Endothelial cell of umbilical vein (primary cell): ENCODE data around the gene SLC6A2. TPM values are rescaled to one million over a fixed set of nuclear protein-coding genes. Genes with fewer than 3 reads are reported as not detected.
A peak's percentile ranks its signal among the peaks of the same experiment; 100 is the strongest.

ENCODE experiments used
- Bru-seq: library from RNA; stranded (reverse); fragments of 400-500 nt; gene quantifications from one replicate; lab custom pipeline; 2021; lab: Mats Ljungman, UMichigan
- BruChase-seq, 2 experiments: library from RNA; stranded (reverse); fragments of 400-500 nt; gene quantifications; one replicate each; lab custom pipeline; 2021; lab: Mats Ljungman, UMichigan
- BruUV-seq: library from RNA; stranded (reverse); fragments of 400-500 nt; replicated peaks from 2 replicates; lab custom pipeline; 2021; lab: Mats Ljungman, UMichigan
- CTCF ChIA-PET: fragments of 300-600, 350-600 bp; sonication (Branson Sonifier 250); formaldehyde crosslinking; loops from one replicate; lab custom pipeline; 2021; ENCODE audit warnings: antibody characterized with exemption, inconsistent platforms; lab: Charles Lee
- POLR2A ChIA-PET: fragments of 300-600, 350-600 bp; sonication (Branson Sonifier 250); formaldehyde crosslinking; loops from one replicate; lab custom pipeline; 2021; ENCODE audit warnings: antibody characterized with exemption, inconsistent platforms; lab: Charles Lee
- DNase-seq: peaks from one replicate; pipeline ENCODE4 v3.0.0-alpha.2; 2011; ENCODE audit warnings: low read depth, low spot score
- FAIRE-seq: peaks from 2 replicates; lab custom pipeline; 2011; peaks lifted over from hg19 to GRCh38; lab: Jason Lieb, UNC
- H2AFZ ChIP-seq: 2 replicates; pipeline ENCODE4 v1.6.0; 2012; ENCODE audit warnings: low read depth, low read length, control low read depth, inconsistent platforms
- H3K27ac ChIP-seq: 2 replicates; pipeline ENCODE4 v1.5.1; 2011; ENCODE audit warnings: low read depth, mild to moderate bottlenecking, control low read depth, low read length, moderate library complexity; ENCODE audit not compliant: insufficient read depth
- H3K27me3 ChIP-seq, 2 experiments: 2 replicates each; pipeline versions ENCODE4 v1.6.0 to v1.6.1; 2011; ENCODE audit warnings: low read length in 2 of 2, mixed read lengths in 1 of 2; ENCODE audit not compliant: control insufficient read depth in 2 of 2, insufficient read depth in 2 of 2
- H3K36me3 ChIP-seq, 2 experiments: 2 replicates in 1 of 2; 3 replicates in 1 of 2; pipeline ENCODE4 v1.5.1; 2011; ENCODE audit warnings: low read length in 2 of 2, mild to moderate bottlenecking in 1 of 2, moderate library complexity in 1 of 2; ENCODE audit not compliant: control insufficient read depth in 2 of 2, insufficient read depth in 2 of 2; ENCODE audit errors: extremely low read depth in 1 of 2
- H3K4me1 ChIP-seq: 3 replicates; pipeline ENCODE4 v1.5.1; 2011; ENCODE audit warnings: mild to moderate bottlenecking, low read length; ENCODE audit not compliant: control insufficient read depth, insufficient read depth; ENCODE audit errors: extremely low read depth
- H3K4me2 ChIP-seq: 2 replicates; pipeline ENCODE4 v1.6.1; 2011; ENCODE audit warnings: low read length, control low read depth, mixed read lengths; ENCODE audit not compliant: insufficient read depth
- H3K4me3 ChIP-seq, 3 experiments: fragments of 200-600 bp in 1 of 3; sonication (generic), shearing (Covaris generic) in 1 of 3; replicated peaks in 1 of 3; 2 replicates each; pipeline ENCODE4 v1.5.1; 2011 to 2016; ENCODE audit warnings: control low read depth in 3 of 3, low read length in 3 of 3, mild to moderate bottlenecking in 2 of 3, inconsistent platforms in 1 of 3, low read depth in 1 of 3, moderate library complexity in 1 of 3; ENCODE audit not compliant: insufficient read depth in 1 of 3
- H3K79me2 ChIP-seq: 2 replicates; pipeline ENCODE4 v1.6.0; 2012; ENCODE audit warnings: low read length, inconsistent platforms; ENCODE audit not compliant: control insufficient read depth, insufficient read depth
- H3K9ac ChIP-seq: replicated peaks from 2 replicates; pipeline ENCODE3; 2011; ENCODE audit warnings: low read length, control low read depth; ENCODE audit not compliant: insufficient read depth; ENCODE audit errors: extremely low read depth
- H3K9me1 ChIP-seq: replicated peaks from 3 replicates; pipeline ENCODE4 v1.6.0; 2011; ENCODE audit warnings: mild to moderate bottlenecking, low read length; ENCODE audit not compliant: control insufficient read depth, insufficient read depth; ENCODE audit errors: extremely low read depth
- H3K9me3 ChIP-seq: replicated peaks from 2 replicates; pipeline ENCODE4 v1.5.1; 2012; ENCODE audit warnings: low read length, inconsistent platforms; ENCODE audit not compliant: control insufficient read depth, insufficient read depth
- H4K20me1 ChIP-seq: replicated peaks from 2 replicates; pipeline ENCODE3; 2011; ENCODE audit warnings: mild to moderate bottlenecking, low read length; ENCODE audit not compliant: control insufficient read depth, insufficient read depth; ENCODE audit errors: extremely low read depth
- EZH2 ChIP-seq: IDR thresholded peaks from 2 replicates; pipeline ENCODE4 v1.6.1; 2012; ENCODE audit warnings: borderline replicate concordance, low read depth, mild to moderate bottlenecking, moderate library complexity, low read length, inconsistent platforms; ENCODE audit not compliant: severe bottlenecking
- POLR2AphosphoS5 ChIP-seq: IDR thresholded peaks from 2 replicates; pipeline ENCODE4 v1.6.1; 2012; ENCODE audit warnings: low read depth, mild to moderate bottlenecking, control low read depth, low read length, moderate library complexity; ENCODE audit not compliant: insufficient read depth
- dilution Hi-C: fragments of 300-500 bp; cut with MboI; formaldehyde crosslinking; loops from one replicate; pipeline ENCODE4 v1.15.0; 2019; ENCODE audit warnings: low sequenced_read_pairs; ENCODE audit not compliant: extremely low pct_ligation_motif_present
- intact Hi-C: fragments of 100-400 bp; cut with micrococcal nuclease; formaldehyde crosslinking; loops from one replicate; pipeline ENCODE4 v1.10.0; 2022
- long read RNA-seq: library from polyadenylated mRNA; stranded (forward); transcript quantifications from one replicate; pipeline ENCODE4 v2.0.0, GENCODE V29; 2021
- polyA minus RNA-seq, 3 experiments: library from RNA; depleted of rRNA, polyadenylated mRNA; stranded (reverse); fragments of >200 nt; gene quantifications; 1 replicate in 1 of 3; 2 replicates in 2 of 3; pipeline ENCODE4 v1.2.3, GENCODE V29; 2011
- polyA plus RNA-seq, 4 experiments: library from polyadenylated mRNA; depleted of rRNA in 3 of 4; stranded (reverse) in 3 of 4; unstranded in 1 of 4; fragments of >200 nt; gene quantifications; 2 replicates each; pipeline versions ENCODE4 v1.2.1 to v1.2.3, GENCODE V29; 2011 to 2012; ENCODE audit warnings: missing spikeins in 1 of 4
- total RNA-seq: library from RNA; stranded (reverse); gene quantifications from 2 replicates; pipeline ENCODE4 v1.2.3, GENCODE V29; 2021
- TF ChIP-seq, protein P1 (sequence below), 2 donors: IDR thresholded peaks; 1 replicate in 1 of 2; 2 replicates in 1 of 2; pipeline ENCODE4 v1.5.1; 2011; ENCODE audit warnings: low read length in 2 of 2, mild to moderate bottlenecking in 2 of 2, moderate library complexity in 2 of 2, control low read depth in 1 of 2, inconsistent platforms in 1 of 2, low read depth in 1 of 2; ENCODE audit not compliant: insufficient read depth in 1 of 2; ENCODE audit errors: extremely low read depth in 1 of 2

SLC6A2 gene
- total RNA-seq (not detected in 2 replicates), polyA plus RNA-seq (not detected in 2 replicates), polyA minus RNA-seq (not detected in 2 replicates), Bru-seq, nascent RNA (not detected), BruChase-seq, experiment 1, labeled RNA remaining after a 6-hour chase (not detected), BruChase-seq, experiment 2, labeled RNA remaining after a 2-hour chase (not detected)
- not detected in 2 replicates for polyA plus RNA-seq (2011; cell fraction: cytosol; rRNA removed)
- not detected in 2 replicates for polyA plus RNA-seq (2011; cell fraction: nucleus; rRNA removed)
- polyA plus RNA-seq (2012) = not detected in 2 replicates
- not detected for polyA minus RNA-seq (2011; cell fraction: cytosol; rRNA and poly(A)+ RNA removed)
- polyA minus RNA-seq (2011; cell fraction: nucleus; rRNA and poly(A)+ RNA removed) = not detected in 2 replicates
- long read RNA-seq = 0 reads

DNA sequence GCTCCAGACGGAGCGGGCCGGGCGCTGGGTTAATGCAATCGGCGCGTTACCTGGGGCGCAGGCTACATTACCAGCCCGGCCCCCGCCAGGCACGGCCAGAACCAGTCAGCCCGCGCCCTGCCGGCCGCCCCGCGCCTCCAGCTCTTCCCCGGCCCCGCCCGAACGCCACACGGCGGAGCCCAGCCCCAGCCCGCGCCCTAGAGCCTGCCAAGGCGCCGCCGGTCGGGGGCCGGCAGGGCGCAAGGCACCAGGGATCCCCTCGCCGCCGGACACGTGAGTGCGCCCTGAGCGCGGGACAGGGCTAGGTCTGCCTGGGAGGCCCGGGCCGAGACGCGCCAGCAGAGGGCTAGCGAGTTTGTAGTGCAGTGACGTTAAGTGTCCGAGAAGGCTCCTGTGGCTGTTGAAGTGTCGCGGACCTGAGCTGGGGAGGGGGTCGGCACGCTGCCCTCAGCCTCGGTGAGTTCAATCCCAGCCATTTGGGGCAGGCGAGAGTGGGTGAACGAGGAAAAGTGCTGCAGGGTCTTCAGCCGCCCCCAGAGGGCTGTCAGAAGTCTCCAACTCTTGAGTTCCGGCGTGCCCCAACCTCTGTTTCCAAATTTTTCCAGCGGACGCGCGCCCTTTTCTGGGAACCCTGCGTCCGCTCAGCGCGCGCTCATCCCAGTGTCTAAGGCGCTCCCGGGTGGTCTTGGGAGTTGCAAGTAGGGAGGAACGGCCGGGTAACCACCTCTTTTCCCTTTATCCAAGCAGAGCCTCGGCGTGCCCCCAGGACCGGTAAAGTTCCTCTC is at the start of gene SLC6A2:
TSS of gene SLC6A2 (plus strand) at position 92 of the 785 bp plus-strand sequence. CDS start 707 bp downstream, outside the sequence.
- H3K4me2 ChIP-seq = no peak within 1 kb of the TSS
- H3K9ac ChIP-seq = no peak within 1 kb of the TSS
- dilution Hi-C loops = no loop called here
- H4K20me1 ChIP-seq = no peaks in the 10 kb centered on the region
- no peak for DNase-seq
- ChIA-PET POLR2A (no interaction called here), CTCF (interaction anchor here (1.9 kb wide), 1 partner anchor 12 kb away, joined by 4 read pairs; no protein-coding TSS in a partner anchor)
- H3K27ac ChIP-seq = no peak within 1 kb of the TSS
- no peaks in the 10 kb centered on the region for H3K9me3 ChIP-seq
- intact Hi-C loops = no loop called here
- BruUV-seq = no TSS peak
- no peaks in the 10 kb centered on the region for H3K36me3 ChIP-seq
- no peak within 1 kb of the TSS for H2AFZ ChIP-seq
- no peaks in the 10 kb centered on the region for H3K4me1 ChIP-seq
- no peaks in the 10 kb centered on the region for H3K79me2 ChIP-seq
- no peaks in the 10 kb centered on the region for H3K9me1 ChIP-seq
- no peak within 1 kb of the TSS for H3K4me3 ChIP-seq
- no peak for TF ChIP-seq POLR2AphosphoS5
- peak; percentile 67 for TF ChIP-seq EZH2
- TF ChIP-seq, protein P1, sequence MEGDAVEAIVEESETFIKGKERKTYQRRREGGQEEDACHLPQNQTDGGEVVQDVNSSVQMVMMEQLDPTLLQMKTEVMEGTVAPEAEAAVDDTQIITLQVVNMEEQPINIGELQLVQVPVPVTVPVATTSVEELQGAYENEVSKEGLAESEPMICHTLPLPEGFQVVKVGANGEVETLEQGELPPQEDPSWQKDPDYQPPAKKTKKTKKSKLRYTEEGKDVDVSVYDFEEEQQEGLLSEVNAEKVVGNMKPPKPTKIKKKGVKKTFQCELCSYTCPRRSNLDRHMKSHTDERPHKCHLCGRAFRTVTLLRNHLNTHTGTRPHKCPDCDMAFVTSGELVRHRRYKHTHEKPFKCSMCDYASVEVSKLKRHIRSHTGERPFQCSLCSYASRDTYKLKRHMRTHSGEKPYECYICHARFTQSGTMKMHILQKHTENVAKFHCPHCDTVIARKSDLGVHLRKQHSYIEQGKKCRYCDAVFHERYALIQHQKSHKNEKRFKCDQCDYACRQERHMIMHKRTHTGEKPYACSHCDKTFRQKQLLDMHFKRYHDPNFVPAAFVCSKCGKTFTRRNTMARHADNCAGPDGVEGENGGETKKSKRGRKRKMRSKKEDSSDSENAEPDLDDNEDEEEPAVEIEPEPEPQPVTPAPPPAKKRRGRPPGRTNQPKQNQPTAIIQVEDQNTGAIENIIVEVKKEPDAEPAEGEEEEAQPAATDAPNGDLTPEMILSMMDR (IDR thresholded peaks at IDR 0.05; ENCODE audit: extremely low read depth in 1 of 2, insufficient read depth in 1 of 2, low read depth in 1 of 2, low read length in 2 of 2) = peak in 1 of 2 donors; percentile 22
- peaks cover 49 to 50% of the 10 kb centered on the region in 2 experiments for H3K27me3 ChIP-seq
- no peak for FAIRE-seq
